Brain microvascular endothelial cell (primary cell): Measurements from ENCODE around the gene TMEM250.

ENCODE experiments used
- DNase-seq: peaks from one replicate; pipeline ENCODE4 v3.0.0-alpha.2; 2020
- H3K27ac ChIP-seq: fragments of 250-450 bp; sonication (Bioruptor Pico); 2 replicates; pipeline ENCODE4 v1.5.1; 2020; ENCODE audit warnings: mild to moderate bottlenecking, moderate library complexity
- H3K27me3 ChIP-seq: fragments of 250-450 bp; sonication (Bioruptor Pico); replicated peaks from 2 replicates; pipeline ENCODE4 v1.5.1; 2020; ENCODE audit warnings: mild to moderate bottlenecking
- H3K36me3 ChIP-seq: fragments of 250-450 bp; sonication (Bioruptor Pico); replicated peaks from 2 replicates; pipeline ENCODE4 v1.5.1; 2020; ENCODE audit warnings: mild to moderate bottlenecking
- H3K4me3 ChIP-seq: 2 replicates; pipeline ENCODE4 v1.5.1; 2011; ENCODE audit warnings: low read depth, mild to moderate bottlenecking, control low read depth, low read length, moderate library complexity
- in situ Hi-C: cut with HindIII; loops from 2 replicates; pipeline ENCODE4 v1.10.0; 2017; ENCODE audit warnings: low sequenced_read_pairs, low pct_ligation_motif_present
- TF ChIP-seq, protein P1 (sequence below): IDR thresholded peaks from 2 replicates; pipeline ENCODE4 v1.5.1; 2011; ENCODE audit warnings: low read depth, mild to moderate bottlenecking, moderate library complexity, low read length, control low read depth, inconsistent platforms; ENCODE audit errors: missing control alignments

Gene TMEM250

DNA sequence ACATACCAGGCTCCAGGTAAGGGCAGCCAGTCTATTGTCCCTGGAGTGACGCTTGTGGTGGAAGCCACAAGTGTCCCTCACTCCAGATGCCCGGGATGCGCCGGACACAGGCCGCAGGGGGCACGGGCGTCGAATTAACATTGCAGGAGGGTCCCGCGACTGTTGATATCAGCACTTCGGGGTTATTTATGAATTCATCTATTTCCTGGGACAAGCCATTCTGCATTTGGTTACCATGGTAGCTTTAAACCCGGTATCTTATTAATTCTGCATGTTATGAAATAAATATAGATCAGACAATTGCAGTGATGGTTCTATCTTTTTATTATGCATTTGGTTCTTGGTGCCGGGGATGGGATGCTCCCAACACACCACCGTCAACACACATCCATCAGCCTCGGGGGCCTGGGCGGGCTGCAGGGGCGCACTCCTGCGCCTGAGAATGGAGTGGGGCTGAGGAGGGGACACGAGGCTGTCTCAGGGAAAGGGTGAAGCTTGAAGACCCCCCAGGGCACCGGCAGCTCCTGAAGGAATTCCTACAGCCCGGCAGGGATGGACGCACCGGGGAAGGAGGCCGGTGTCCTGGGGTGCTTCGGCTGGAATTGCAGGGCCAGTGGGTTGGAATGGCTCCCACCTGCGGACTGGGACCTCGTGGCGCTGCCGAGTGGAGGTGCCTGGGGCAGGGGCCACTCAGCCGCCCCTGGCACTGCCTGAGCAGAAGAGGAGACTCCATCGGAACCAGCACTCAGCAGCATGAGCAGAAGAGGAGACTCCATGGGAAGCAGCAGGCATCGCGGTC lies 17.7 kb upstream of the TMEM250 start:
- TF ChIP-seq, protein P1, sequence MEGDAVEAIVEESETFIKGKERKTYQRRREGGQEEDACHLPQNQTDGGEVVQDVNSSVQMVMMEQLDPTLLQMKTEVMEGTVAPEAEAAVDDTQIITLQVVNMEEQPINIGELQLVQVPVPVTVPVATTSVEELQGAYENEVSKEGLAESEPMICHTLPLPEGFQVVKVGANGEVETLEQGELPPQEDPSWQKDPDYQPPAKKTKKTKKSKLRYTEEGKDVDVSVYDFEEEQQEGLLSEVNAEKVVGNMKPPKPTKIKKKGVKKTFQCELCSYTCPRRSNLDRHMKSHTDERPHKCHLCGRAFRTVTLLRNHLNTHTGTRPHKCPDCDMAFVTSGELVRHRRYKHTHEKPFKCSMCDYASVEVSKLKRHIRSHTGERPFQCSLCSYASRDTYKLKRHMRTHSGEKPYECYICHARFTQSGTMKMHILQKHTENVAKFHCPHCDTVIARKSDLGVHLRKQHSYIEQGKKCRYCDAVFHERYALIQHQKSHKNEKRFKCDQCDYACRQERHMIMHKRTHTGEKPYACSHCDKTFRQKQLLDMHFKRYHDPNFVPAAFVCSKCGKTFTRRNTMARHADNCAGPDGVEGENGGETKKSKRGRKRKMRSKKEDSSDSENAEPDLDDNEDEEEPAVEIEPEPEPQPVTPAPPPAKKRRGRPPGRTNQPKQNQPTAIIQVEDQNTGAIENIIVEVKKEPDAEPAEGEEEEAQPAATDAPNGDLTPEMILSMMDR, result no peak
- in situ Hi-C loops, result no loop called here
- Histone ChIP-seq H3K36me3 (no peaks in the 10 kb centered on the region), H3K27ac (no peak overlapping the region), H3K4me3 (no peak overlapping the region), H3K27me3 (peaks cover 47% of the 10 kb centered on the region)
- no peak for DNase-seq

DNA sequence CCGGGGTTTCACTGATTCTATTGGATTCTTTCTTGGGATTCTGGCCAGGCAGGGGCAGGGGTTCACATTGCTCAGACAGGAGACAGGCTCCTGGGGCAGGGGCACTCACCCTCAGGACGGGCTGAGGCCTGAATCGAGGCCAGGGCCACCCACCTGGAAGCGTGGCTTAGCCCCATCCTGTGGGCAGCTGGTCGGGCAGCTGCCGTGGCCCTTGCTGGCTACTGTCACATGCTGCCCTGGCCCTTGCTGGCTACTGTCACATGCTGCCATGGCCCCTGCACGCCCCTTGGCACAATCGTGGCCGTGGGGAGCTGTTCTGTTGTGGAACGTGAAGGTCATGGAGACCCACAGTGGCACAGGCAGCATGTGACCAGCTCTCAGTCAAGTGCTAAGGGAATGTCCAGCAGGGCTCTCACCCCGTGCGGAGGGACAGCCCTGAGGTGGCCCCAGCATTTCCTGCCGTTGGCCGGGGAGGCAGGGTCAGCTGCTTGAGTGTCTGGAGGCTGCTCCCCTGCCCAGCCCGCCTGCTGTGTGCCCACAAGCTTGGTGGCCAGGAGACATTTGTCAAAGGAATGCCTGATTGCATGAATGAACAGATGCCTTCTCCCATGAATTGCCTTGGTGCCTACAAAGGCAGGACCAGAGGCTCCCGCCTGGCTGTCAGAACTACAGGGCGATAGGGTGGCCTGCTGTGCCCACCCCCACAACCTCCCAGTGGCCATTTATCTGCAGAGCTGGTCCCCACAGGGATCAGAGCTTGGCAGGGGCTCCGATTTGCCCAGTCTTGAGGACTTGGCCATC lies 16.9 kb upstream of the TMEM250 start:
- in situ Hi-C loops, result no loop called here
- TF ChIP-seq, protein P1, result no peak
- no peak overlapping the region for H3K4me3 ChIP-seq
- no peak overlapping the region for H3K27ac ChIP-seq
- DNase-seq, result no peak
- no peaks in the 10 kb centered on the region for H3K36me3 ChIP-seq
- H3K27me3 ChIP-seq, result peaks cover 52% of the 10 kb centered on the region

DNA sequence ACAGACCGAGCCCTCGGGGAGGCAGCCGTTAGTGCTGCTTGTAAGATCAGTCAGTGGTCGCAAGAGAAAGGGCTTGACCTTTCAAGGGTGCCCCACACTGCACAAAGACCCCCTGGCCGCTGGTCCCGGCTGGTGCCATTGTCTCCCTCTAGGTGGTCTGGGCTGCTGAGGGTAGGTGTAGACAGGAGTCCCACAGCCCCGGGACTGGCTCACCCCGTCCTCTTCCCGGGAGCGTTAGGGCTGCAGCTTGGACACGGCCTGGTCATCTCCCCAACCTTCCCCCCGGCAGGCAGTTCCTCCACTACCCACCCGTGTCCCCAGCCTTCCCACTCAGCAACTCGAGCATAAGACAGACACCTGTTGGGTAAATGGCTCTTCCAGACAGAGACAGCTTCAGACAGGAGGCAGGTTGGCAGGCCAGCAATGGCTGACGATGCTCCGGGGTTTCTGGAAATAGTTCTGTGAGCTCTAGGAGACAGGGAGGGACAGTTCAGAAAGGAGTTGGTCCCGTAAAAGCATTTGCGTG lies 15.3 kb upstream of the TMEM250 start:
- peaks cover 61% of the 10 kb centered on the region for H3K27me3 ChIP-seq
- H3K36me3 ChIP-seq, result no peaks in the 10 kb centered on the region
- no peak overlapping the region for H3K27ac ChIP-seq
- DNase-seq, result no peak
- TF ChIP-seq, protein P1, result no peak
- in situ Hi-C loops, result no loop called here
- H3K4me3 ChIP-seq, result no peak overlapping the region

DNA sequence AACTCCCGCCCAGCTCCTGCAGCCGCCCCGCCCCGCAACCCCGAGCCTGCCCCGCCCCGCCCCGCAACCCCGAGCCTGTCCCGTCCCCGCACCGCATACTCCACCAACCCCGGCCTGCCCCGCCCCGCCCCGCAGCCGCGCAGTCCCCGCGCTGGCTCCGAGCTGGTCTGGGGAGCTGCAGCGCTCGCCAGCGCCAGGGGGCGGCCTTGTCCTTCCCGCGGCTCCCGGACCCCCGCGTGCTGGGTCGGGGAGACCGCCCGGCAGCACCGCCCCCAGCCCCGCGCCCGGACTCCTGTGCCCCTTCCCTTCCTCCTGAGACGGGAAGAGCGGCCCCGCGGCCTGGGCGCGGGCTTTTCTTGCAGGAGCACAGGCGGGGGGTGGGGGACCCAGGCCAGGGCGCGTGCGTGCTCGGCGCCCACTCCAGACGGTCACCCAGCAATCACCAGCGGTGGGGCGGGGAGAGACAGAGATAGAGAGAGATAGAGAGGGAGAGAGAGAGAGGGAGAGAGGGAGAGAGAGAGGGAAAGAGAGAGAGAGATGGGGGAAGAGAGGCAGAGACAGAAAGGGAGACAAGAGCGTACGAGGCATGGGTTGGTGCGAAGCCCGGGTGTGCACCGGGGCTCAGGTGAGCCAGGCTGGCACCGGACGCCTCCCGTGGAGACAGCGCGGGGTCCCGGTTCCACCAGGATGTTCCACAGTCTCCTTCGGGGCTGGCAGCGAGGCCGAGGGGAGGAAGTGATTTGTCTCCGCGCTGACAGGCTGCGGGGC lies 14.7 kb upstream of the TMEM250 start:
- H3K27me3 ChIP-seq, result peaks cover 61% of the 10 kb centered on the region
- TF ChIP-seq, protein P1, result peak; percentile 56
- H3K27ac ChIP-seq, result no peak overlapping the region
- in situ Hi-C loops, result no loop called here
- no peaks in the 10 kb centered on the region for H3K36me3 ChIP-seq
- DNase-seq, result no peak
- H3K4me3 ChIP-seq, result no peak overlapping the region

DNA sequence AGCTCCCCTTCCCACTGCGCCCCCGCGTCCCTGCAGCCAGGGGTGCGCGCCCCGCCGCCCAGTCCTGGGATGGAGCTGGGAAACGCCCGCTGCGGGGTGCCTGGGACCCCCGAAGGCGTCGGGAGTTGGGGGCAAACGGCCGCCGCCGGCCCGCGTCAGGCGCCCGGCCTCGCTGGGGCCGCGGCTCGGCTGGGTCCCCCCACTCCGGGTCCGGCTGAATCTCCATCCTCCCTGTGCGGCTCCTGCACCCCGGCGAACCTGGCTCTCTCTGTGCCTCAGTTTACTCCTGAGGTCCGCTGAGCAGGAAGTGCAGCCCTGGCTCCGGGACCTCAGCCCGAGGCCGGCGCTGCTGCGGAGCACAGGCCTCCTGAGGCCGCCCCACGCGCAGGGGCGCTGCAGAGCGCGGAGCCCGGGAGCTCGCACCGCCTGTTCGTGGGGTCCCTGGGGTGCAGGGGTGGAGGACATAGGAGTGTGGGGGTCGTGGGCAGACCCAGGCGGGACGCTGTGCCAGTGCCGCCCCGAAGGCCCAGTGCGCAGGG lies 13.9 kb upstream of the TMEM250 start:
- no peak overlapping the region for H3K4me3 ChIP-seq
- H3K27me3 ChIP-seq, result peaks cover 59% of the 10 kb centered on the region

More for the DNA sequence above, 13.9 kb upstream of the TMEM250 start:
- Histone ChIP-seq H3K27ac (no peak overlapping the region), H3K36me3 (no peaks in the 10 kb centered on the region)
- TF ChIP-seq, protein P1, result no peak
- DNase-seq, result no peak
- in situ Hi-C loops, result no loop called here
